GM23338 (cell line): ENCODE results near the gene DPPA4.
A peak's percentile ranks its signal among the peaks of the same experiment; 100 is the strongest.

Experiments
- CREB1 ChIP-seq: fragments of 250-450 bp; sonication (Bioruptor Pico); IDR thresholded peaks from 2 replicates; pipeline ENCODE4 v1.5.0; 2020; ENCODE audit warnings: low read depth, mild to moderate bottlenecking, moderate library complexity
- CTCF ChIP-seq, 2 experiments: fragments of 200-600 bp in 1 of 2; sonication (generic) in 1 of 2; conservative IDR thresholded peaks; 2 replicates each; pipeline versions ENCODE4 v1.5.1 to v1.6.1; 2016 to 2017; ENCODE audit warnings: antibody characterized with exemption in 2 of 2, low read depth in 2 of 2, mild to moderate bottlenecking in 2 of 2, moderate library complexity in 1 of 2
- ETS1 ChIP-seq: IDR thresholded peaks from 2 replicates; pipeline ENCODE4 v1.6.1; 2016; ENCODE audit warnings: antibody characterized with exemption
- EZH2 ChIP-seq: fragments of 200-600 bp; sonication (generic); IDR thresholded peaks from one replicate; pipeline ENCODE4 v1.8.0; 2017; ENCODE audit warnings: antibody characterized with exemption, mild to moderate bottlenecking, low read depth; ENCODE audit not compliant: unreplicated experiment
- EZH2phosphoT487 ChIP-seq: fragments of 200-600 bp; sonication (generic); IDR thresholded peaks from one replicate; pipeline ENCODE4 v1.8.1; 2018; ENCODE audit warnings: antibody characterized with exemption; ENCODE audit not compliant: unreplicated experiment
- NANOG ChIP-seq: IDR thresholded peaks from 2 replicates; pipeline ENCODE4 v1.6.1; 2016; ENCODE audit warnings: antibody characterized with exemption, borderline replicate concordance
- POLR2AphosphoS5 ChIP-seq: IDR thresholded peaks from 2 replicates; pipeline ENCODE4 v1.6.1; 2016; ENCODE audit warnings: antibody characterized with exemption, low read depth
- REST ChIP-seq: IDR thresholded peaks from one replicate; pipeline ENCODE4 v1.6.1; 2018; ENCODE audit warnings: antibody characterized with exemption; ENCODE audit not compliant: unreplicated experiment
- ZNF114 ChIP-seq: fragments of 250-450 bp; sonication (Bioruptor Pico); IDR thresholded peaks from 2 replicates; pipeline ENCODE4 v1.5.0; 2020; ENCODE audit warnings: mild to moderate bottlenecking, moderate library complexity
- TF ChIP-seq, protein P1 (sequence below): fragments of 250-450 bp; sonication (Bioruptor Pico); IDR thresholded peaks from 2 replicates; pipeline ENCODE4 v1.5.0; 2020; ENCODE audit warnings: mild to moderate bottlenecking, moderate library complexity

- peak in 1 of 2 experiments; percentile 19; a peak in 2 of 4 replicates for TF ChIP-seq CTCF (conservative IDR thresholded peaks at IDR 0.05; ENCODE audit: low read depth in 2 of 2)
- no peak for TF ChIP-seq CREB1
- no peak for TF ChIP-seq ETS1
- no peak for TF ChIP-seq NANOG
- TF ChIP-seq REST = no peak
- no peak for TF ChIP-seq EZH2
- no peak for TF ChIP-seq EZH2phosphoT487
- TF ChIP-seq POLR2AphosphoS5 = no peak
- TF ChIP-seq ZNF114 (CRISPR knock-in tag) = no peak
- TF ChIP-seq, protein P1, sequence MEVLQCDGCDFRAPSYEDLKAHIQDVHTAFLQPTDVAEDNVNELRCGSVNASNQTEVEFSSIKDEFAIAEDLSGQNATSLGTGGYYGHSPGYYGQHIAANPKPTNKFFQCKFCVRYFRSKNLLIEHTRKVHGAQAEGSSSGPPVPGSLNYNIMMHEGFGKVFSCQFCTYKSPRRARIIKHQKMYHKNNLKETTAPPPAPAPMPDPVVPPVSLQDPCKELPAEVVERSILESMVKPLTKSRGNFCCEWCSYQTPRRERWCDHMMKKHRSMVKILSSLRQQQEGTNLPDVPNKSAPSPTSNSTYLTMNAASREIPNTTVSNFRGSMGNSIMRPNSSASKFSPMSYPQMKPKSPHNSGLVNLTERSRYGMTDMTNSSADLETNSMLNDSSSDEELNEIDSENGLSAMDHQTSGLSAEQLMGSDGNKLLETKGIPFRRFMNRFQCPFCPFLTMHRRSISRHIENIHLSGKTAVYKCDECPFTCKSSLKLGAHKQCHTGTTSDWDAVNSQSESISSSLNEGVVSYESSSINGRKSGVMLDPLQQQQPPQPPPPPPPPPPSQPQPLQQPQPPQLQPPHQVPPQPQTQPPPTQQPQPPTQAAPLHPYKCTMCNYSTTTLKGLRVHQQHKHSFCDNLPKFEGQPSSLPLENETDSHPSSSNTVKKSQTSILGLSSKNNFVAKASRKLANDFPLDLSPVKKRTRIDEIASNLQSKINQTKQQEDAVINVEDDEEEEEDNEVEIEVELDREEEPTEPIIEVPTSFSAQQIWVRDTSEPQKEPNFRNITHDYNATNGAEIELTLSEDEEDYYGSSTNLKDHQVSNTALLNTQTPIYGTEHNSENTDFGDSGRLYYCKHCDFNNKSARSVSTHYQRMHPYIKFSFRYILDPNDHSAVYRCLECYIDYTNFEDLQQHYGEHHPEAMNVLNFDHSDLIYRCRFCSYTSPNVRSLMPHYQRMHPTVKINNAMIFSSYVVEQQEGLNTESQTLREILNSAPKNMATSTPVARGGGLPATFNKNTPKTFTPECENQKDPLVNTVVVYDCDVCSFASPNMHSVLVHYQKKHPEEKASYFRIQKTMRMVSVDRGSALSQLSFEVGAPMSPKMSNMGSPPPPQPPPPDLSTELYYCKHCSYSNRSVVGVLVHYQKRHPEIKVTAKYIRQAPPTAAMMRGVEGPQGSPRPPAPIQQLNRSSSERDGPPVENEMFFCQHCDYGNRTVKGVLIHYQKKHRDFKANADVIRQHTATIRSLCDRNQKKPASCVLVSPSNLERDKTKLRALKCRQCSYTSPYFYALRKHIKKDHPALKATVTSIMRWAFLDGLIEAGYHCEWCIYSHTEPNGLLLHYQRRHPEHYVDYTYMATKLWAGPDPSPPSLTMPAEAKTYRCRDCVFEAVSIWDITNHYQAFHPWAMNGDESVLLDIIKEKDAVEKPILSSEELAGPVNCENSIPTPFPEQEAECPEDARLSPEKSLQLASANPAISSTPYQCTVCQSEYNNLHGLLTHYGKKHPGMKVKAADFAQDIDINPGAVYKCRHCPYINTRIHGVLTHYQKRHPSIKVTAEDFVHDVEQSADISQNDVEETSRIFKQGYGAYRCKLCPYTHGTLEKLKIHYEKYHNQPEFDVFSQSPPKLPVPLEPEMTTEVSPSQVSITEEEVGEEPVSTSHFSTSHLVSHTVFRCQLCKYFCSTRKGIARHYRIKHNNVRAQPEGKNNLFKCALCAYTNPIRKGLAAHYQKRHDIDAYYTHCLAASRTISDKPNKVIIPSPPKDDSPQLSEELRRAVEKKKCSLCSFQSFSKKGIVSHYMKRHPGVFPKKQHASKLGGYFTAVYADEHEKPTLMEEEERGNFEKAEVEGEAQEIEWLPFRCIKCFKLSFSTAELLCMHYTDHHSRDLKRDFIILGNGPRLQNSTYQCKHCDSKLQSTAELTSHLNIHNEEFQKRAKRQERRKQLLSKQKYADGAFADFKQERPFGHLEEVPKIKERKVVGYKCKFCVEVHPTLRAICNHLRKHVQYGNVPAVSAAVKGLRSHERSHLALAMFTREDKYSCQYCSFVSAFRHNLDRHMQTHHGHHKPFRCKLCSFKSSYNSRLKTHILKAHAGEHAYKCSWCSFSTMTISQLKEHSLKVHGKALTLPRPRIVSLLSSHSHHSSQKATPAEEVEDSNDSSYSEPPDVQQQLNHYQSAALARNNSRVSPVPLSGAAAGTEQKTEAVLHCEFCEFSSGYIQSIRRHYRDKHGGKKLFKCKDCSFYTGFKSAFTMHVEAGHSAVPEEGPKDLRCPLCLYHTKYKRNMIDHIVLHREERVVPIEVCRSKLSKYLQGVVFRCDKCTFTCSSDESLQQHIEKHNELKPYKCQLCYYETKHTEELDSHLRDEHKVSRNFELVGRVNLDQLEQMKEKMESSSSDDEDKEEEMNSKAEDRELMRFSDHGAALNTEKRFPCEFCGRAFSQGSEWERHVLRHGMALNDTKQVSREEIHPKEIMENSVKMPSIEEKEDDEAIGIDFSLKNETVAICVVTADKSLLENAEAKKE (CRISPR knock-in tag) = no peak
Observed at GRCh38 chr3:109346099-109346498, 8.8 kb upstream of the DPPA4 start.
